Measurements from ENCODE around the gene HOXB3. TPM values are rescaled to one million over a fixed set of nuclear protein-coding genes. Genes with fewer than 3 reads are reported as not detected.

HOXB3 gene
- total and polyA plus RNA-seq, 12 donors: 2.3 to 28.8 (median 8.8) TPM

DNA sequence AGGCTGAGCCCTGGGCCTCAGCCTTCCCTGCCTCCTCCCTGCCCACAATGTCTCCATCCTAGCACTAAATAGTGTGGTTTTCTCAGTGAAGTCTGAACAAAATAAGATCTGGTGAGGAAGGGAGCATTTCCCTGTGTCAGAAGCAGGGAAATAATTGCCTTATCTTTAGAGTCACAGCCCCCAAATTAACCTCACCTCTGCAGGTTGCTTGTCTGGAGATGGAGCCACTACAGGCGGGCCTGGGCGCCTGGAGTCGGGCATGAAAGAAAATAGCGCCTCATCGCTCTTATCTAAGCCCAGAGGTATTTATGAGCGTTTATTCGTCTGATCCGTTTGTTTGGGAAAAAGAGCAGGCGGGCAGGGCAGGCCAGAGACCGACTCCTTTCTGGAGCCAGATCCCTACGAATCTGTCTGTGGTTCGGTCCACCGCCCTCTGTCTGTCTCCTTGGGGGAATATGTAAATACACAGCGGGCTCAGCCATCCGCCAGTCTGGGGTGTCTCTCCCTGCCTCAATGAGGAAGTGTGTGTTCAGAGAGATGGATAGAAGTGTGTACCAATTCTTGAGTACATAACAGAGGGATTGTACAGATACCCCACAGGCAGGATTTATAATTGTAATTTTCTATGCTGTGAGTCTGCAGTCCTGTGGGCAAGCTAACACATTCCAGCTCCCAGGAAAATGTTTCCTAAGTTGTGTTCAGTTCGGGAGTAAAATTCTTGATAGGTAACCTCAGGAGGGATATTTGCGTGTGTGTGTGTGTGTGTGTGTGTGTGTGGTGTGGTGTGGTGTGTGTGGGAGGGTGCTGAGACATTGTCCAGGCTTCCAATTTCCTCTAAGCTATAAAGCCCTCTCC, 10.4 kb upstream of the HOXB3 start:
- no peak overlapping the region for H3K4me3 ChIP-seq
- TF ChIP-seq, protein P1, sequence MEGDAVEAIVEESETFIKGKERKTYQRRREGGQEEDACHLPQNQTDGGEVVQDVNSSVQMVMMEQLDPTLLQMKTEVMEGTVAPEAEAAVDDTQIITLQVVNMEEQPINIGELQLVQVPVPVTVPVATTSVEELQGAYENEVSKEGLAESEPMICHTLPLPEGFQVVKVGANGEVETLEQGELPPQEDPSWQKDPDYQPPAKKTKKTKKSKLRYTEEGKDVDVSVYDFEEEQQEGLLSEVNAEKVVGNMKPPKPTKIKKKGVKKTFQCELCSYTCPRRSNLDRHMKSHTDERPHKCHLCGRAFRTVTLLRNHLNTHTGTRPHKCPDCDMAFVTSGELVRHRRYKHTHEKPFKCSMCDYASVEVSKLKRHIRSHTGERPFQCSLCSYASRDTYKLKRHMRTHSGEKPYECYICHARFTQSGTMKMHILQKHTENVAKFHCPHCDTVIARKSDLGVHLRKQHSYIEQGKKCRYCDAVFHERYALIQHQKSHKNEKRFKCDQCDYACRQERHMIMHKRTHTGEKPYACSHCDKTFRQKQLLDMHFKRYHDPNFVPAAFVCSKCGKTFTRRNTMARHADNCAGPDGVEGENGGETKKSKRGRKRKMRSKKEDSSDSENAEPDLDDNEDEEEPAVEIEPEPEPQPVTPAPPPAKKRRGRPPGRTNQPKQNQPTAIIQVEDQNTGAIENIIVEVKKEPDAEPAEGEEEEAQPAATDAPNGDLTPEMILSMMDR (IDR thresholded peaks at IDR 0.05): no peak
- no peak for TF ChIP-seq POLR2A (IDR thresholded peaks at IDR 0.05)
- H3K27me3 ChIP-seq: no peaks in the 10 kb centered on the region
- H3K9me3 ChIP-seq (replicated peaks in 1 of 3): no peaks in the 10 kb centered on the region
- no peak overlapping the region for H3K27ac ChIP-seq
- DNase-seq: no peak
- WGBS, 4 donors: 84 to 90% (median 87%) methylated on average over 17 of the region's 17 CpGs
- peaks cover 0 to 30% of the 10 kb centered on the region in 2 donors for H3K4me1 ChIP-seq (replicated peaks in 1 of 2)
- H3K36me3 ChIP-seq (replicated peaks in 1 of 2): peaks cover 0 to 8% of the 10 kb centered on the region in 2 donors
- intact Hi-C loops (cut with DNase I): no loop called here

GRCh38 chr17:48599354-48599753, 9.3 kb upstream of the HOXB3 start:
- TF ChIP-seq, protein P1 (IDR thresholded peaks at IDR 0.05): no peak
- TF ChIP-seq POLR2A (IDR thresholded peaks at IDR 0.05): no peak
- Histone ChIP-seq H3K4me3 (no peak overlapping the region), H3K9me3 (replicated peaks in 1 of 3) (no peaks in the 10 kb centered on the region), H3K4me1 (replicated peaks in 1 of 2) (peaks cover 0 to 33% of the 10 kb centered on the region in 2 donors), H3K27me3 (no peaks in the 10 kb centered on the region), H3K36me3 (replicated peaks in 1 of 2) (peaks cover 0 to 13% of the 10 kb centered on the region in 2 donors), H3K27ac (no peak overlapping the region)
- WGBS, 4 donors: 78 to 94% (median 89%) methylated on average over 5 of the region's 5 CpGs
- intact Hi-C loops (cut with DNase I): loop anchor here (5.0 to 10.0 kb wide), 2 partner anchors 255 to 262 kb away; no protein-coding TSS in a partner anchor
- no peak for DNase-seq

GRCh38 chr17:48598736-48599135, 8.7 kb upstream of the HOXB3 start:
- no peaks in the 10 kb centered on the region for H3K9me3 ChIP-seq (replicated peaks in 1 of 3)
- TF ChIP-seq, protein P1 (IDR thresholded peaks at IDR 0.05): no peak
- TF ChIP-seq POLR2A (IDR thresholded peaks at IDR 0.05): no peak
- peak overlapping the region in 1 of 5 donors; percentile 84 for H3K27ac ChIP-seq
- WGBS, 4 donors: 43 to 60% (median 53%) methylated on average over 4 to 7 of the region's 7 CpGs
- peaks cover 0 to 38% of the 10 kb centered on the region in 2 donors for H3K4me1 ChIP-seq (replicated peaks in 1 of 2)
- intact Hi-C loops (cut with DNase I): loop anchor here (5.0 to 10.0 kb wide), 2 partner anchors 254 to 261 kb away; no protein-coding TSS in a partner anchor
- peaks cover 0 to 13% of the 10 kb centered on the region in 2 donors for H3K36me3 ChIP-seq (replicated peaks in 1 of 2)
- no peak for DNase-seq
- no peak overlapping the region for H3K4me3 ChIP-seq
- H3K27me3 ChIP-seq: no peaks in the 10 kb centered on the region

GRCh38 chr17:48597778-48598631, 8.0 kb upstream of the HOXB3 start:
- peaks cover 0 to 40% of the 10 kb centered on the region in 2 donors for H3K4me1 ChIP-seq (replicated peaks in 1 of 2)
- H3K27ac ChIP-seq: peak overlapping the region in 4 of 5 donors; percentile 11 to 87 (median 80)
- intact Hi-C loops (cut with DNase I): loop anchor here (5.0 to 10.0 kb wide), 2 partner anchors 253 to 261 kb away; no protein-coding TSS in a partner anchor
- TF ChIP-seq POLR2A (IDR thresholded peaks at IDR 0.05): peak; percentile 37 to 73
- TF ChIP-seq, protein P1 (IDR thresholded peaks at IDR 0.05): no peak
- H3K27me3 ChIP-seq: no peaks in the 10 kb centered on the region
- H3K36me3 ChIP-seq (replicated peaks in 1 of 2): peaks cover 0 to 13% of the 10 kb centered on the region in 2 donors
- H3K9me3 ChIP-seq (replicated peaks in 1 of 3): no peaks in the 10 kb centered on the region
- peak; percentile 63 to 90 (median 76) for DNase-seq
- 2 to 15% (median 2%) methylated on average over 28 to 68 of the region's 68 CpGs for WGBS, 4 donors
- H3K4me3 ChIP-seq: peak overlapping the region in 3 of 4 donors; percentile 48 to 72 (median 50)
